ENCODE data around the gene PTPRH. TPM values are rescaled to one million over a fixed set of nuclear protein-coding genes. Genes with fewer than 3 reads are reported as not detected.

PTPRH gene
- total and polyA plus RNA-seq, 9 of the 15 experiments (the other 6 are each of a cell fraction or from before 2014, with no cell fraction given) = 0.87 to 34.3 (median 22.7) TPM

- TF ChIP-seq ZNF592 (IDR thresholded peaks at IDR 0.05) (no peak), FUS (optimal IDR thresholded peaks at IDR 0.05; ENCODE audit: low read depth, low read length) (no peak), FIP1L1 (IDR thresholded peaks at IDR 0.05; ENCODE audit: low read depth, low read length, poor library complexity, severe bottlenecking) (peak; percentile 39), ELK1 (CRISPR knock-in tag; IDR thresholded peaks at IDR 0.05) (no peak), TEAD2 (tag; IDR thresholded peaks at IDR 0.05) (no peak), ARID4B (CRISPR knock-in tag; IDR thresholded peaks at IDR 0.05) (0 out of 2 replicates have a peak, but pooled peaks have one; percentile 53), YY1 (IDR thresholded peaks at IDR 0.05; ENCODE audit: borderline replicate concordance in 1 of 3, control insufficient read depth in 1 of 3, extremely low read depth in 1 of 3, insufficient read depth in 3 of 3, insufficient read length in 1 of 3, insufficient replicate concordance in 2 of 3, low read depth in 1 of 3, low read length in 2 of 3) (no peak), ZNF830 (CRISPR knock-in tag; IDR thresholded peaks at IDR 0.05) (no peak), PHF8 (IDR thresholded peaks at IDR 0.05; ENCODE audit: borderline replicate concordance, low read length) (peak; percentile 13; the same call in 1 of the 2 replicates), ASH1L (IDR thresholded peaks at IDR 0.05; ENCODE audit: borderline replicate concordance, low read depth, partially characterized antibody) (no peak), SPI1 (IDR thresholded peaks at IDR 0.05; ENCODE audit: borderline replicate concordance, low read depth, low read length) (peak; percentile 88), PURB (CRISPR knock-in tag; IDR thresholded peaks at IDR 0.05; ENCODE audit: low read depth) (no peak), SMAD2 (IDR thresholded peaks at IDR 0.05; ENCODE audit: low read depth, low read length) (no peak), ETS2 (tag; IDR thresholded peaks at IDR 0.05; ENCODE audit: borderline replicate concordance, poor library complexity, severe bottlenecking) (no peak)
These were observed 52.0 kb downstream of the PTPRH start, which contains the start of gene TNNI3 (continued) for GRCh38 chr19:55157064-55157908.

All from K562 (cell line).